CD4-positive, alpha-beta T cell treated with Interleukin-4 for 1 hour (primary cell): ENCODE data around the gene CPN2.

Experiments
- DNase-seq, 2 donors: peaks; one replicate each; pipeline ENCODE4 v3.0.0-alpha.2; 2020 to 2022

The CPN2 gene

DNA sequence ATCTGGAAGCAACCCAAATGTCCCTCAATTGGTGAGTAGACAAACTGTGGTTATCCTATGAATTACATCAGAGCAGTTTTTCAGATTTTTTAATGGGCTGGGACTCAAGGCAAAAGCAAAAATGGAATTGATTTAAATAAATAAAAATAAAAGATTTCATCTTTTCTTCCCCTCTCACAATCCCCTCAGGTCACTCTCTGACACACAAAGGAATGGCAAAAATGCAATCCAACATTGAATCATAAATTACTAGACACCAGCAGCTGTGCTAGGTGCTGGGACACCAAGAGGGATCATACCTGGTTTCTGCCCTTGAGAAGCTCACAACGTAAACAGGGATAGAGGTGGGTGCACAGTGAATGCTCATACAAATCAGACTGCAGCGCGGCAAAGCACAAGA, 58.8 kb downstream of the CPN2 start:
- DNase-seq, result no peak
